Measurements from ENCODE around the gene LOXHD1.

LOXHD1 gene

GRCh38 chr18:46447792-46448191, 209.2 kb downstream of the LOXHD1 start:
- no peak for DNase-seq (ENCODE audit: low read depth in 2 of 2)

GRCh38 chr18:46447323-46447722, 209.7 kb downstream of the LOXHD1 start:
- no peak for DNase-seq (ENCODE audit: low read depth in 2 of 2)

- DNase-seq (ENCODE audit: low read depth in 2 of 2): no peak
These were observed 211.3 kb downstream of the LOXHD1 start for GRCh38 chr18:46445522-46446313.

GRCh38 chr18:46439037-46439436, 218.0 kb downstream of the LOXHD1 start:
- no peak for DNase-seq (ENCODE audit: low read depth in 2 of 2)

GRCh38 chr18:46437061-46437460, 220.0 kb downstream of the LOXHD1 start:
- no peak for DNase-seq (ENCODE audit: low read depth in 2 of 2)

GRCh38 chr18:46436621-46437020, 220.4 kb downstream of the LOXHD1 start:
- DNase-seq (ENCODE audit: low read depth in 2 of 2): no peak

- no peak for DNase-seq (ENCODE audit: low read depth in 2 of 2)
These were observed 222.0 kb downstream of the LOXHD1 start for GRCh38 chr18:46435031-46435430.

GRCh38 chr18:46434629-46435028, 222.4 kb downstream of the LOXHD1 start:
- no peak for DNase-seq (ENCODE audit: low read depth in 2 of 2)

GRCh38 chr18:46433121-46433826, 223.7 kb downstream of the LOXHD1 start:
- DNase-seq (ENCODE audit: low read depth in 2 of 2): no peak

- no peak for DNase-seq (ENCODE audit: low read depth in 2 of 2)
These were observed 225.4 kb downstream of the LOXHD1 start for GRCh38 chr18:46431522-46432171.

GRCh38 chr18:46429649-46430224, 227.3 kb downstream of the LOXHD1 start:
- no peak for DNase-seq (ENCODE audit: low read depth in 2 of 2)

- no peak for DNase-seq (ENCODE audit: low read depth in 2 of 2)
These were observed 227.9 kb downstream of the LOXHD1 start for GRCh38 chr18:46429130-46429529.

GRCh38 chr18:46428368-46428767, 228.7 kb downstream of the LOXHD1 start:
- DNase-seq (ENCODE audit: low read depth in 2 of 2): no peak

- no peak for DNase-seq (ENCODE audit: low read depth in 2 of 2)
These were observed 229.6 kb downstream of the LOXHD1 start for GRCh38 chr18:46427216-46427995.

All from activated CD4-positive, alpha-beta T cell treated with anti-CD3 and anti-CD28 coated beads for 24 hours (primary cell).